Natural killer cell (primary cell): ENCODE measurements around the gene NAA15. TPM values are rescaled to one million over a fixed set of nuclear protein-coding genes. Genes with fewer than 3 reads are reported as not detected.

Experiments used
- ATAC-seq, 3 donors: fragments of 150-1000 bp in 2 of 3; fragments of 200-7000 bp in 1 of 3; cut with Tn5 transposase; 1 replicate in 1 of 3; 2 replicates in 2 of 3; pipeline ENCODE4 v1.10.0; 2021; ENCODE audit warnings: mild to moderate bottlenecking in 2 of 3, moderate library complexity in 2 of 3
- DNase-seq, 2 donors: peaks; one replicate each; pipeline versions ENCODE4 v3.0.0 to v3.0.0-alpha.2; 2013 to 2021; ENCODE audit warnings: mixed read lengths in 1 of 2
- H3K27ac ChIP-seq: one replicate; pipeline ENCODE4 v1.5.1; 2013; ENCODE audit warnings: mild to moderate bottlenecking, low read length
- H3K27me3 ChIP-seq: one replicate; pipeline ENCODE4 v1.6.1; 2013; ENCODE audit warnings: low read length; ENCODE audit not compliant: control insufficient read depth, insufficient read depth
- H3K36me3 ChIP-seq: one replicate; pipeline ENCODE4 v1.6.1; 2013; ENCODE audit warnings: low read length; ENCODE audit not compliant: control insufficient read depth, insufficient read depth
- H3K4me1 ChIP-seq: one replicate; pipeline ENCODE4 v1.6.1; 2013; ENCODE audit warnings: low read length; ENCODE audit not compliant: control insufficient read depth, insufficient read depth
- H3K4me3 ChIP-seq: one replicate; pipeline ENCODE4 v1.5.1; 2013; ENCODE audit warnings: low read length
- H3K9me3 ChIP-seq: one replicate; pipeline ENCODE4 v1.6.1; 2013; ENCODE audit warnings: low read length; ENCODE audit not compliant: control insufficient read depth, insufficient read depth
- H3K27ac Mint-ChIP-seq, 2 donors: one replicate each; pipeline ENCODE4 v1.8.0; 2022; ENCODE audit warnings: mild to moderate bottlenecking in 2 of 2, mixed read lengths in 2 of 2, moderate library complexity in 1 of 2
- H3K27me3 Mint-ChIP-seq, 2 donors: one replicate each; pipeline ENCODE4 v1.8.0; 2022; ENCODE audit warnings: low read depth in 2 of 2, mixed read lengths in 2 of 2
- H3K36me3 Mint-ChIP-seq: one replicate; pipeline ENCODE4 v1.8.0; 2022; ENCODE audit warnings: mixed read lengths
- H3K4me1 Mint-ChIP-seq, 2 donors: one replicate each; pipeline ENCODE4 v1.8.0; 2022; ENCODE audit warnings: mixed read lengths in 2 of 2
- H3K4me3 Mint-ChIP-seq: one replicate; pipeline ENCODE4 v1.8.0; 2022; ENCODE audit warnings: mild to moderate bottlenecking, moderate library complexity, mixed read lengths
- H3K9me3 Mint-ChIP-seq, 2 donors: one replicate each; pipeline ENCODE4 v1.8.0; 2022; ENCODE audit warnings: mixed read lengths in 2 of 2
- WGBS: methylation state at CpG from one replicate; pipeline ENCODE4 v1.1.7; 2013; ENCODE audit warnings: missing lambda C conversion rate; ENCODE audit not compliant: insufficient coverage; 5-methylcytosine and 5-hydroxymethylcytosine counted together
- intact Hi-C: fragments of 100-400 bp; cut with micrococcal nuclease; formaldehyde crosslinking; loops from one replicate; pipeline ENCODE4 v1.14.2; 2022
- total RNA-seq, 4 donors: library from RNA; stranded (reverse); fragments of 120-200 nt in 1 of 4; gene quantifications; one replicate each; pipeline versions ENCODE4 v1.2.3 to v1.2.4, GENCODE V29; 2013 to 2022
- TF ChIP-seq, protein P1 (sequence below): fragments of 200-600 bp; IDR thresholded peaks from one replicate; pipeline ENCODE4 v1.8.0; 2022; ENCODE audit warnings: antibody characterized with exemption

NAA15 gene
- total RNA-seq, 3 donors from 2014 or later (not counting 1 experiment from before 2014, with no cell fraction given) = 56.7 to 66.3 (median 61.9) TPM

- no peak overlapping the region for H3K27ac ChIP-seq
- H3K4me1 ChIP-seq = peaks cover 17% of the 10 kb centered on the region
- intact Hi-C loops = no loop called here
- DNase-seq (no peak), ATAC-seq (no peak)
- H3K36me3 Mint-ChIP-seq = no peaks in the 10 kb centered on the region
- H3K9me3 Mint-ChIP-seq = no peaks in the 10 kb centered on the region
- no peaks in the 10 kb centered on the region for H3K9me3 ChIP-seq
- no peak overlapping the region for H3K4me3 ChIP-seq
- peaks cover 19% of the 10 kb centered on the region in 2 donors for H3K4me1 Mint-ChIP-seq
- H3K27me3 ChIP-seq = peaks cover 24% of the 10 kb centered on the region
- H3K4me3 Mint-ChIP-seq = no peak overlapping the region
- H3K27me3 Mint-ChIP-seq = peaks cover 28 to 34% of the 10 kb centered on the region in 2 donors
- no peak overlapping the region for H3K27ac Mint-ChIP-seq
- peaks cover 2% of the 10 kb centered on the region for H3K36me3 ChIP-seq
- TF ChIP-seq, protein P1, sequence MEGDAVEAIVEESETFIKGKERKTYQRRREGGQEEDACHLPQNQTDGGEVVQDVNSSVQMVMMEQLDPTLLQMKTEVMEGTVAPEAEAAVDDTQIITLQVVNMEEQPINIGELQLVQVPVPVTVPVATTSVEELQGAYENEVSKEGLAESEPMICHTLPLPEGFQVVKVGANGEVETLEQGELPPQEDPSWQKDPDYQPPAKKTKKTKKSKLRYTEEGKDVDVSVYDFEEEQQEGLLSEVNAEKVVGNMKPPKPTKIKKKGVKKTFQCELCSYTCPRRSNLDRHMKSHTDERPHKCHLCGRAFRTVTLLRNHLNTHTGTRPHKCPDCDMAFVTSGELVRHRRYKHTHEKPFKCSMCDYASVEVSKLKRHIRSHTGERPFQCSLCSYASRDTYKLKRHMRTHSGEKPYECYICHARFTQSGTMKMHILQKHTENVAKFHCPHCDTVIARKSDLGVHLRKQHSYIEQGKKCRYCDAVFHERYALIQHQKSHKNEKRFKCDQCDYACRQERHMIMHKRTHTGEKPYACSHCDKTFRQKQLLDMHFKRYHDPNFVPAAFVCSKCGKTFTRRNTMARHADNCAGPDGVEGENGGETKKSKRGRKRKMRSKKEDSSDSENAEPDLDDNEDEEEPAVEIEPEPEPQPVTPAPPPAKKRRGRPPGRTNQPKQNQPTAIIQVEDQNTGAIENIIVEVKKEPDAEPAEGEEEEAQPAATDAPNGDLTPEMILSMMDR = no peak
Measured at GRCh38 chr4:139282721-139283075, 18.6 kb upstream of the NAA15 start.

DNA sequence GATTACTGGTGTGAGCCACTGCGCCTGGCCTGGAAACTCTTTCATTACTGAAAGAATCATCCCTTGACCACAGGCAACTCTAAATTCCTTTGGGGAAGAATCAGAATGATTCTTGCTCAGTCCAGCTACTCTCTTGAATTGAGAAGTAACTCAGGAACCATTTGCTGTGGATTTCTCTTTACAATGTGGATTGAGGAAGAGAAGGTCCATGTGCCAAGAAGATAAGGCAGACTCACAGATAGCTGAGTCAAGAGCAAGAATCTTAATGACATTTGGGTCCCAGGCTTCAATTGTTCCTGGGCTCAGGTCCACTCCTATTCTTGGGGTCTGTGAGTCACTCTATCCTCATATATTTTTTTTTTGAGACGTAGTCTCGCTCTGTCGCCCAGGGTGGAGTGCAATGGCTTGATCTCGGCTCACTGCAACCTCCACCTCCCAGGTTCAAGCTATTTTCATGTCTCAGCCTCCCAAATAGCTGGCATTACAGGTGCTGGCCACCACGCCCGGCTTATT, 15.1 kb upstream of the NAA15 start:
- TF ChIP-seq, protein P1 = no peak
- Histone ChIP-seq H3K27me3 (no peaks in the 10 kb centered on the region), H3K4me1 (no peaks in the 10 kb centered on the region), H3K4me3 (no peak overlapping the region), H3K27ac (no peak overlapping the region), H3K36me3 (peaks cover 17% of the 10 kb centered on the region), H3K9me3 (no peaks in the 10 kb centered on the region)
- no peak overlapping the region for H3K27ac Mint-ChIP-seq
- ATAC-seq (no peak), DNase-seq (no peak)
- H3K36me3 Mint-ChIP-seq = no peaks in the 10 kb centered on the region
- WGBS = 97% methylated on average over 7 of the region's 7 CpGs
- H3K4me1 Mint-ChIP-seq = no peaks in the 10 kb centered on the region
- intact Hi-C loops = no loop called here
- no peaks in the 10 kb centered on the region for H3K9me3 Mint-ChIP-seq
- H3K4me3 Mint-ChIP-seq = no peak overlapping the region
- H3K27me3 Mint-ChIP-seq = peaks cover 0 to 8% of the 10 kb centered on the region in 2 donors

- H3K4me3 Mint-ChIP-seq = peak overlapping the region; percentile 97
- H3K36me3 ChIP-seq = peaks cover 20% of the 10 kb centered on the region
- TF ChIP-seq, protein P1 = peak; percentile 95
- no peaks in the 10 kb centered on the region for H3K9me3 ChIP-seq
- H3K4me3 ChIP-seq = peak overlapping the region; percentile 86
- peak; percentile 94 to 99 (median 97) for ATAC-seq
- no peaks in the 10 kb centered on the region for H3K27me3 Mint-ChIP-seq
- H3K9me3 Mint-ChIP-seq = no peaks in the 10 kb centered on the region
- H3K36me3 Mint-ChIP-seq = no peaks in the 10 kb centered on the region
- peak overlapping the region; percentile 94 to 96 for H3K27ac Mint-ChIP-seq
- H3K4me1 Mint-ChIP-seq = peaks cover 19 to 23% of the 10 kb centered on the region in 2 donors
- peaks cover 10% of the 10 kb centered on the region for H3K4me1 ChIP-seq
- WGBS = under 1% methylated on average over 51 of the region's 51 CpGs
- peak overlapping the region; percentile 84 for H3K27ac ChIP-seq
- no peaks in the 10 kb centered on the region for H3K27me3 ChIP-seq
- DNase-seq = peak; percentile 98 to 99
- intact Hi-C loops = loop anchor here (1.0 kb wide), 3 partner anchors 66 to 265 kb away; no protein-coding TSS in a partner anchor
Measured at GRCh38 chr4:139295206-139295941, 5.9 kb upstream of the NAA15 start.
